ENCODE results near the gene TMEM259.
A peak's percentile ranks its signal among the peaks of the same experiment; 100 is the strongest.
"Not testable (repeated sequence)": the region's sequence is repeated elsewhere in the genome, so short reads cannot be mapped to it uniquely, and the experiment has no call there.

Gene TMEM259

GRCh38 chr19:1032264-1032867 is 11.4 kb upstream of the TMEM259 start:
- no peak for TF ChIP-seq CTCF (conservative IDR thresholded peaks at IDR 0.05; ENCODE audit: low read depth)
- DNase-seq (ENCODE audit: low spot score), result no peak
- ChIA-PET CTCF (interaction anchor here (0.7 kb wide), 1 partner anchor 70 kb away, joined by 3 read pairs; no protein-coding TSS in a partner anchor), POLR2A (ENCODE audit: low non-redundant PET) (interaction anchor here (0.6 kb wide), 1 partner anchor 15 kb away, joined by 3 read pairs; no protein-coding TSS in a partner anchor)
- peak overlapping the region; percentile 28; the same call in 1 of the 2 replicates for H3K27ac ChIP-seq

GRCh38 chr19:1028062-1028926 is 7.4 kb upstream of the TMEM259 start:
- peak; percentile 89 for DNase-seq (ENCODE audit: low spot score)

GRCh38 chr19:1027650-1028061 is 6.7 kb upstream of the TMEM259 start:
- ChIA-PET POLR2A (ENCODE audit: low non-redundant PET) (interaction anchor here (1.6 to 2.8 kb wide), 2 partner anchors 11 to 12 kb away, joined by 6 to 11 read pairs; partner anchors contain the start of gene ABCA7), CTCF (interaction anchor here (0.9 kb wide), 1 partner anchor 216 kb away, joined by 6 read pairs; no protein-coding TSS in a partner anchor)
- DNase-seq (ENCODE audit: low spot score), result no peak

More at GRCh38 chr19:1028062-1028926, 7.4 kb upstream of the TMEM259 start:
- ChIA-PET POLR2A (ENCODE audit: low non-redundant PET) (interaction anchor here (0.5 to 2.8 kb wide), 6 partner anchors 11 to 241 kb away, joined by 3 to 11 read pairs (median 5); partner anchors contain the start of genes ABCA7 and CIRBP), CTCF (interaction anchor here (0.6 to 0.7 kb wide), 3 partner anchors 9 to 167 kb away, joined by 3 to 5 read pairs (median 4); no protein-coding TSS in a partner anchor)
- no peak for TF ChIP-seq CTCF (conservative IDR thresholded peaks at IDR 0.05; ENCODE audit: low read depth)
- H3K27ac ChIP-seq, result peak overlapping the region; percentile 99

GRCh38 chr19:1026783-1027649 is 6.1 kb upstream of the TMEM259 start:
- ChIA-PET CTCF (interaction anchor here (0.5 to 0.9 kb wide), 2 partner anchors 161 to 217 kb away, joined by 3 to 6 read pairs; no protein-coding TSS in a partner anchor), POLR2A (ENCODE audit: low non-redundant PET) (interaction anchor here (0.6 to 2.8 kb wide), 4 partner anchors 10 to 183 kb away, joined by 3 to 11 read pairs (median 4); partner anchors contain the start of genes ABCA7 and WDR18)
- H3K27ac ChIP-seq, result peak overlapping the region; percentile 99
- no peak for DNase-seq (ENCODE audit: low spot score)
- no peak for TF ChIP-seq CTCF (conservative IDR thresholded peaks at IDR 0.05; ENCODE audit: low read depth)

More at GRCh38 chr19:1027650-1028061, 6.7 kb upstream of the TMEM259 start:
- TF ChIP-seq CTCF (conservative IDR thresholded peaks at IDR 0.05; ENCODE audit: low read depth), result no peak
- H3K27ac ChIP-seq, result peak overlapping the region; percentile 99

- DNase-seq (ENCODE audit: low spot score), result peak; percentile 74
- no peak for TF ChIP-seq CTCF (conservative IDR thresholded peaks at IDR 0.05; ENCODE audit: low read depth)
- peak within 1 kb of the TSS; percentile 99 for H3K27ac ChIP-seq
- ChIA-PET POLR2A (ENCODE audit: low non-redundant PET) (interaction anchor here (0.6 to 2.8 kb wide), 4 partner anchors 14 to 184 kb away, joined by 3 to 11 read pairs (median 3); partner anchors contain the start of genes ABCA7 and WDR18), CTCF (no interaction called here)
Measured at GRCh38 chr19:1025960-1026782, 5.2 kb upstream of the TMEM259 start, which contains the start of gene CNN2. Gene CNN2, plus strand, starts transcription at chr19:1026608. Its CDS starts 54 bp downstream, at chr19:1026662.

GRCh38 chr19:1025080-1025479 is 4.2 kb upstream of the TMEM259 start:
- peak overlapping the region; percentile 99; the same call in 1 of the 2 replicates for H3K27ac ChIP-seq
- POLR2A ChIA-PET (ENCODE audit: low non-redundant PET); CTCF ChIA-PET; DNase-seq (ENCODE audit: low spot score): not testable (repeated sequence)

- POLR2A ChIA-PET (ENCODE audit: low non-redundant PET), result interaction anchor here (0.8 kb wide), 1 partner anchor 222 kb away, joined by 10 read pairs; no protein-coding TSS in a partner anchor
- DNase-seq (ENCODE audit: low spot score); H3K27ac ChIP-seq; CTCF ChIA-PET: not testable (repeated sequence)
Measured at GRCh38 chr19:1023883-1024188, 2.9 kb upstream of the TMEM259 start.

All from RWPE1 (cell line).